Hepatocyte (in vitro differentiated cells): ENCODE data around the gene LMTK2.

Experiments used
- CTCF ChIP-seq: fragments of 200-600 bp; sonication (generic); IDR thresholded peaks from 2 replicates; pipeline ENCODE4 v1.5.1; 2016; ENCODE audit warnings: antibody characterized with exemption, mild to moderate bottlenecking; ENCODE audit not compliant: poor library complexity
- EZH2 ChIP-seq: fragments of 200-600 bp; sonication (generic); IDR thresholded peaks from 2 replicates; pipeline ENCODE4 v1.6.1; 2016; ENCODE audit warnings: antibody characterized with exemption, mild to moderate bottlenecking, borderline replicate concordance

GRCh38 chr7:98189559-98189958 is 82.9 kb downstream of the LMTK2 start:
- TF ChIP-seq CTCF (no peak), EZH2 (no peak)
